ENCODE results near the gene TMEM126B. TPM values are rescaled to one million over a fixed set of nuclear protein-coding genes. Genes with fewer than 3 reads are reported as not detected.
A peak's percentile ranks its signal among the peaks of the same experiment; 100 is the strongest.

The TMEM126B gene
- total and polyA plus RNA-seq, 10 of the 15 experiments (the other 5 are each of a cell fraction or from before 2014, with no cell fraction given), result 36.9 to 117 (median 70.3) TPM

DNA sequence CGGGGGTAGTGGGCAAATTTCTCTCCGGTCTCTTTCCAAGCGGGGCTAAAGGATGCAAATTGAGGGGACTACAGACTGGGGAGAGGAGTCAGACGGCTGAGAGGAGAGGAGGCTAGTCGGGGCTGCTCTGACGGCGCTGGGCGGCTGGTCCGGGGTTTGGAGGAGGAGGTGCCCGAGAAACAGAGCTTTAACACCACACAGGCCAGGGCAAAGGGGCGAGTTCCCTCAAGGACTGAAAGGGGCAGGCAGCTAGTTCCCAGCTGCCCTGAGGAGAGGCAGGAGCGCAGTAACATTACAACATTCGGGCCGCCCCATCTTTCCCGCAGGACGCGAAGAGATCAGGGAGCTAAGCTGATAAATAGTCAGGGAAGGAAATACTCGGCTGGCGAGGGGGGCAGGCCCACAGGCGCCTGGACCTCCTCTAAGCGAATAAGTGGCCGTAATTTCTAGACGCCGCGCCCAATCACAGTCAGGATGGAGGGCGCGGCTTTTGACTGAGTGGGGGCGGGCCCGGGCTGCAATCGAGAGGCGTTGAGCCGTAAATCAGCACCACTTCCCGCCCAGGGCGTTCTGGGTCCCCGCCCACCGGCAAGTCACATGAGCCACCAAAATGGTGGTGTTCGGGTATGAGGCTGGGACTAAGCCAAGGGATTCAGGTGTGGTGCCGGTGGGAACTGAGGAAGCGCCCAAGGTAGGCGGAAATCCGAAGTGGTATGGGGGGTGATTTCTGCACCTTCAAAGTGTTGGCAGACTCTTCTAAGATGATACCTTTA is at the start of gene TMEM126B (continued):
- TF ChIP-seq, protein P1, sequence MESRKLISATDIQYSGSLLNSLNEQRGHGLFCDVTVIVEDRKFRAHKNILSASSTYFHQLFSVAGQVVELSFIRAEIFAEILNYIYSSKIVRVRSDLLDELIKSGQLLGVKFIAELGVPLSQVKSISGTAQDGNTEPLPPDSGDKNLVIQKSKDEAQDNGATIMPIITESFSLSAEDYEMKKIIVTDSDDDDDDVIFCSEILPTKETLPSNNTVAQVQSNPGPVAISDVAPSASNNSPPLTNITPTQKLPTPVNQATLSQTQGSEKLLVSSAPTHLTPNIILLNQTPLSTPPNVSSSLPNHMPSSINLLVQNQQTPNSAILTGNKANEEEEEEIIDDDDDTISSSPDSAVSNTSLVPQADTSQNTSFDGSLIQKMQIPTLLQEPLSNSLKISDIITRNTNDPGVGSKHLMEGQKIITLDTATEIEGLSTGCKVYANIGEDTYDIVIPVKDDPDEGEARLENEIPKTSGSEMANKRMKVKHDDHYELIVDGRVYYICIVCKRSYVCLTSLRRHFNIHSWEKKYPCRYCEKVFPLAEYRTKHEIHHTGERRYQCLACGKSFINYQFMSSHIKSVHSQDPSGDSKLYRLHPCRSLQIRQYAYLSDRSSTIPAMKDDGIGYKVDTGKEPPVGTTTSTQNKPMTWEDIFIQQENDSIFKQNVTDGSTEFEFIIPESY (IDR thresholded peaks at IDR 0.05), result no peak
- TF ChIP-seq BACH1 (IDR thresholded peaks at IDR 0.05; ENCODE audit: borderline replicate concordance) (0 out of 2 replicates have a peak, but pooled peaks have one; percentile 28), TARDBP (IDR thresholded peaks at IDR 0.05; ENCODE audit: borderline replicate concordance) (0 out of 2 replicates have a peak, but pooled peaks have one; percentile 32), SMARCA5 (IDR thresholded peaks at IDR 0.05) (no peak), IKZF2 (IDR thresholded peaks at IDR 0.05) (no peak), HCFC1 (IDR thresholded peaks at IDR 0.05; ENCODE audit: low read length) (peak; percentile 55), JUND (IDR thresholded peaks at IDR 0.05; ENCODE audit: low read depth, low read length) (no peak), KDM1A (IDR thresholded peaks at IDR 0.05; ENCODE audit: borderline replicate concordance) (no peak), SIN3A (IDR thresholded peaks at IDR 0.05; ENCODE audit: low read depth, low read length) (no peak), NR2F1 (conservative IDR thresholded peaks at IDR 0.05) (no peak), TBL1XR1 (IDR thresholded peaks at IDR 0.05; ENCODE audit: low read depth, low read length) (no peak), PAX5 (IDR thresholded peaks at IDR 0.05; ENCODE audit: borderline replicate concordance, low read depth, low read length) (peak; percentile 69; the same call in 1 of the 2 replicates)
- TF ChIP-seq, protein P2, sequence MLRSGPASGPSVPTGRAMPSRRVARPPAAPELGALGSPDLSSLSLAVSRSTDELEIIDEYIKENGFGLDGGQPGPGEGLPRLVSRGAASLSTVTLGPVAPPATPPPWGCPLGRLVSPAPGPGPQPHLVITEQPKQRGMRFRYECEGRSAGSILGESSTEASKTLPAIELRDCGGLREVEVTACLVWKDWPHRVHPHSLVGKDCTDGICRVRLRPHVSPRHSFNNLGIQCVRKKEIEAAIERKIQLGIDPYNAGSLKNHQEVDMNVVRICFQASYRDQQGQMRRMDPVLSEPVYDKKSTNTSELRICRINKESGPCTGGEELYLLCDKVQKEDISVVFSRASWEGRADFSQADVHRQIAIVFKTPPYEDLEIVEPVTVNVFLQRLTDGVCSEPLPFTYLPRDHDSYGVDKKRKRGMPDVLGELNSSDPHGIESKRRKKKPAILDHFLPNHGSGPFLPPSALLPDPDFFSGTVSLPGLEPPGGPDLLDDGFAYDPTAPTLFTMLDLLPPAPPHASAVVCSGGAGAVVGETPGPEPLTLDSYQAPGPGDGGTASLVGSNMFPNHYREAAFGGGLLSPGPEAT (IDR thresholded peaks at IDR 0.05; ENCODE audit: low read depth), result peak; percentile 97
- TF ChIP-seq, protein P3, sequence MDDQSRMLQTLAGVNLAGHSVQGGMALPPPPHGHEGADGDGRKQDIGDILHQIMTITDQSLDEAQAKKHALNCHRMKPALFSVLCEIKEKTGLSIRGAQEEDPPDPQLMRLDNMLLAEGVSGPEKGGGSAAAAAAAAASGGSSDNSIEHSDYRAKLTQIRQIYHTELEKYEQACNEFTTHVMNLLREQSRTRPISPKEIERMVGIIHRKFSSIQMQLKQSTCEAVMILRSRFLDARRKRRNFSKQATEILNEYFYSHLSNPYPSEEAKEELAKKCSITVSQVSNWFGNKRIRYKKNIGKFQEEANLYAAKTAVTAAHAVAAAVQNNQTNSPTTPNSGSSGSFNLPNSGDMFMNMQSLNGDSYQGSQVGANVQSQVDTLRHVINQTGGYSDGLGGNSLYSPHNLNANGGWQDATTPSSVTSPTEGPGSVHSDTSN (IDR thresholded peaks at IDR 0.05; ENCODE audit: insufficient replicate concordance, low read depth, low read length), result peak; percentile 39
- TF ChIP-seq, protein P4, sequence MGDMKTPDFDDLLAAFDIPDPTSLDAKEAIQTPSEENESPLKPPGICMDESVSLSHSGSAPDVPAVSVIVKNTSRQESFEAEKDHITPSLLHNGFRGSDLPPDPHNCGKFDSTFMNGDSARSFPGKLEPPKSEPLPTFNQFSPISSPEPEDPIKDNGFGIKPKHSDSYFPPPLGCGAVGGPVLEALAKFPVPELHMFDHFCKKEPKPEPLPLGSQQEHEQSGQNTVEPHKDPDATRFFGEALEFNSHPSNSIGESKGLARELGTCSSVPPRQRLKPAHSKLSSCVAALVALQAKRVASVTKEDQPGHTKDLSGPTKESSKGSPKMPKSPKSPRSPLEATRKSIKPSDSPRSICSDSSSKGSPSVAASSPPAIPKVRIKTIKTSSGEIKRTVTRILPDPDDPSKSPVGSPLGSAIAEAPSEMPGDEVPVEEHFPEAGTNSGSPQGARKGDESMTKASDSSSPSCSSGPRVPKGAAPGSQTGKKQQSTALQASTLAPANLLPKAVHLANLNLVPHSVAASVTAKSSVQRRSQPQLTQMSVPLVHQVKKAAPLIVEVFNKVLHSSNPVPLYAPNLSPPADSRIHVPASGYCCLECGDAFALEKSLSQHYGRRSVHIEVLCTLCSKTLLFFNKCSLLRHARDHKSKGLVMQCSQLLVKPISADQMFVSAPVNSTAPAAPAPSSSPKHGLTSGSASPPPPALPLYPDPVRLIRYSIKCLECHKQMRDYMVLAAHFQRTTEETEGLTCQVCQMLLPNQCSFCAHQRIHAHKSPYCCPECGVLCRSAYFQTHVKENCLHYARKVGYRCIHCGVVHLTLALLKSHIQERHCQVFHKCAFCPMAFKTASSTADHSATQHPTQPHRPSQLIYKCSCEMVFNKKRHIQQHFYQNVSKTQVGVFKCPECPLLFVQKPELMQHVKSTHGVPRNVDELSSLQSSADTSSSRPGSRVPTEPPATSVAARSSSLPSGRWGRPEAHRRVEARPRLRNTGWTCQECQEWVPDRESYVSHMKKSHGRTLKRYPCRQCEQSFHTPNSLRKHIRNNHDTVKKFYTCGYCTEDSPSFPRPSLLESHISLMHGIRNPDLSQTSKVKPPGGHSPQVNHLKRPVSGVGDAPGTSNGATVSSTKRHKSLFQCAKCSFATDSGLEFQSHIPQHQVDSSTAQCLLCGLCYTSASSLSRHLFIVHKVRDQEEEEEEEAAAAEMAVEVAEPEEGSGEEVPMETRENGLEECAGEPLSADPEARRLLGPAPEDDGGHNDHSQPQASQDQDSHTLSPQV (IDR thresholded peaks at IDR 0.05), result no peak
- TF ChIP-seq, protein P5, sequence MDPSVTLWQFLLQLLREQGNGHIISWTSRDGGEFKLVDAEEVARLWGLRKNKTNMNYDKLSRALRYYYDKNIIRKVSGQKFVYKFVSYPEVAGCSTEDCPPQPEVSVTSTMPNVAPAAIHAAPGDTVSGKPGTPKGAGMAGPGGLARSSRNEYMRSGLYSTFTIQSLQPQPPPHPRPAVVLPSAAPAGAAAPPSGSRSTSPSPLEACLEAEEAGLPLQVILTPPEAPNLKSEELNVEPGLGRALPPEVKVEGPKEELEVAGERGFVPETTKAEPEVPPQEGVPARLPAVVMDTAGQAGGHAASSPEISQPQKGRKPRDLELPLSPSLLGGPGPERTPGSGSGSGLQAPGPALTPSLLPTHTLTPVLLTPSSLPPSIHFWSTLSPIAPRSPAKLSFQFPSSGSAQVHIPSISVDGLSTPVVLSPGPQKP (IDR thresholded peaks at IDR 0.05; ENCODE audit: low read depth, low read length), result no peak
- TF ChIP-seq, protein P6, sequence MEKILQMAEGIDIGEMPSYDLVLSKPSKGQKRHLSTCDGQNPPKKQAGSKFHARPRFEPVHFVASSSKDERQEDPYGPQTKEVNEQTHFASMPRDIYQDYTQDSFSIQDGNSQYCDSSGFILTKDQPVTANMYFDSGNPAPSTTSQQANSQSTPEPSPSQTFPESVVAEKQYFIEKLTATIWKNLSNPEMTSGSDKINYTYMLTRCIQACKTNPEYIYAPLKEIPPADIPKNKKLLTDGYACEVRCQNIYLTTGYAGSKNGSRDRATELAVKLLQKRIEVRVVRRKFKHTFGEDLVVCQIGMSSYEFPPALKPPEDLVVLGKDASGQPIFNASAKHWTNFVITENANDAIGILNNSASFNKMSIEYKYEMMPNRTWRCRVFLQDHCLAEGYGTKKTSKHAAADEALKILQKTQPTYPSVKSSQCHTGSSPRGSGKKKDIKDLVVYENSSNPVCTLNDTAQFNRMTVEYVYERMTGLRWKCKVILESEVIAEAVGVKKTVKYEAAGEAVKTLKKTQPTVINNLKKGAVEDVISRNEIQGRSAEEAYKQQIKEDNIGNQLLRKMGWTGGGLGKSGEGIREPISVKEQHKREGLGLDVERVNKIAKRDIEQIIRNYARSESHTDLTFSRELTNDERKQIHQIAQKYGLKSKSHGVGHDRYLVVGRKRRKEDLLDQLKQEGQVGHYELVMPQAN (conservative IDR thresholded peaks at IDR 0.05), result no peak; the same call in 1 of the 2 replicates

Measured in GM12878 (cell line).